Measurements from ENCODE around the gene B4GALT7.
"Not testable (repeated sequence)": the region's sequence is repeated elsewhere in the genome, so short reads cannot be mapped to it uniquely, and the experiment has no call there.

Gene B4GALT7

GRCh38 chr5:177610131-177610769 lies 10.3 kb downstream of the B4GALT7 start:
- no peak for DNase-seq

- no peak for DNase-seq
Measured at GRCh38 chr5:177610770-177611445, 11.0 kb downstream of the B4GALT7 start.

DNA sequence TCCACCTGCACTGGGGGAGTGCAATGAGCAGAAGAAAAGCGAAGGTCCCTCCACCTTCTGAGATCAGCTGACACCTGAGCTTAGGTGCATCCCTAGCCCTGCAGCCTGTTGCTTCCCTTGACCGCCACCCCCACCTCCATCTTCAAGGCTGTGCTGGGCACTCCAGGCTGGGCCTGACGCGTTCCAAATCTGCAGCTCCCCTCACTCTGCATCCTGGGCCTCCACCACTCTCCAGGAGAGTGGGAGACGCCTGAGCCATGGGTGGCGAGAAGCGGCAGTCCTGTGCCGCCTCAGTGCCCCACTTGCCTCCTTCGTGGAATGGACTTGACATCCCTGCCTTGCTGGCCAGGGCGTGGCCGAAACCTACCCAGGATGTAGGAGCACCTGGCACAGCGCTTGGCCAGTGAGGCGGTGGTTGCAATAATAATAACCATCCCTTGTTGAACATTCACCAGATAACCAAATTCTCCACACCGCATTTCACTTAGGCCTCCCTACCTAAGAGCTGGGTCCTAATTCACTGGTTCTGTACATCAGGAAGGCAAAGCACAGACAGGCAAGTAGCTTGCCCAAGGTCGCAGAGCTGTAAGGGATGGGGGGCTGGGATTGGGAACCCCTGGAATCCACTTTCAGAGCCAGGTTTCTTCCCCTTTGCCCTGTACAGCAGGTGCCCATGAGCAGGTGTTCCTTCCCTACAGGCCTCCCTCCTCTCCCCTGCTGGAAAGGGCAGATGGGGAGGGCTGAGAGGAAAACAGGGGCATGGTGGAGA lies 11.7 kb downstream of the B4GALT7 start:
- no peak for DNase-seq

DNA sequence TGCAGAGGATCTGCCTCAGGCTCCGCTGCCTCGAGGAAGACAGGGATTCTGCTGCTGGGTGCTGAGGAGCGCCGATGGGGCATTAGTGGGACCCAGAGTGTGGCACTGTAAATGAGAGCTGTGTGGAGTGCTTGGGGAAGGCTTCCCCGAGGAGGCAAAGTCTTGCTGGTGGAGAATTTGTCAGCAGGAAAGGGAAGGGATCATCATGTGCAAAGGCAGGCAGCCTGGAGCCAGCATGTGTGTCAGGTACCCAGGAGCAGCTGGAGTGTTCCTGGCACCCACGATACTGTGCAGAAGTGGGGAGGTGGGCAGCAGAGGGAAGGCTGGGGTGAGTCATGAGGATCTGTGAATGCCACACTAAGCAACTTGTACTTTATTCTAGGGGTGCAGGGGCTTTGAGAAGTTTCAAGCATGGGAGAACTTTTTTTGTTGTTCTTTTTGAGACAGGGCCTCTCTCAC lies 12.3 kb downstream of the B4GALT7 start:
- no peak for DNase-seq

DNA sequence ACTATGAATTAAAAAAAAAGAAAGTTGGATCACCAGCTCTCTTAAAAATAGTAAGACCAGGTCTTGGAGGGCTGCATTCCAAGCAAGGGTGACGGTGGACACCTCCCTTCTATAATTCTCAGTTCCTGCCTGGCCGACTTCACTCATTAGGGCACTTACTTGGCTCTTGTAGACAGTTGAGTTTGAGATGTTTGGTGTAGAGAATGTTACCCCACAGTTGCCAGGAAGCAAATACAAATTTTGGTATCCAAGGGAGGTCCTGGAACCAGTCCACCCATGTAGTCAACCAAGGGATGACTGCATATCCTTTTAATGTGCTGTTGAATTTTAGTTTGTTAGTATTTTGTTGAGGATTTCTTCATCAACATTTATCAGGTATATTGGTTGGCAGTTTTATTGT lies 20.6 kb downstream of the B4GALT7 start:
- no peak for DNase-seq

DNA sequence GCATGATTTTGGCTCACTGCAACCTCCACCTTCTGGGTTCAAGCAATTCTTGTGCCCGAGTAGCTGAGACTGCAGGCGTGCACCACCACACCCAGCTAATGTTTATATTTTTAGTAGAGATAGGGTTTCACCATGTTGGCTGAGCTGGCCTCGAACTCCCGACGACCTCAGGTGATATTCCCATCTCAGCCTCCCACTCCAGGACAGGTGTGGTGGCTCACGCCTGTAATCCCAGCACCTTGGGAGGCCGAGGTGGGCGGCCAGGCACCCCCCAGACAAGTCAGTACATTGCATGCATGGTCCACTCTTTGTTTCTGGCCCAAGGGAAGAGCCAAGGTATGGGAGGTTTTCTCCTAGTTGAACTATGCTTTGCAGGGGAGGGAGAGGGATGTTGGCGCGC lies 24.2 kb downstream of the B4GALT7 start:
- not testable (repeated sequence) for DNase-seq

- not testable (repeated sequence) for DNase-seq
Measured at GRCh38 chr5:177630186-177630585, 30.3 kb downstream of the B4GALT7 start.

GRCh38 chr5:177634912-177635311 lies 35.0 kb downstream of the B4GALT7 start:
- DNase-seq, result not testable (repeated sequence)

DNA sequence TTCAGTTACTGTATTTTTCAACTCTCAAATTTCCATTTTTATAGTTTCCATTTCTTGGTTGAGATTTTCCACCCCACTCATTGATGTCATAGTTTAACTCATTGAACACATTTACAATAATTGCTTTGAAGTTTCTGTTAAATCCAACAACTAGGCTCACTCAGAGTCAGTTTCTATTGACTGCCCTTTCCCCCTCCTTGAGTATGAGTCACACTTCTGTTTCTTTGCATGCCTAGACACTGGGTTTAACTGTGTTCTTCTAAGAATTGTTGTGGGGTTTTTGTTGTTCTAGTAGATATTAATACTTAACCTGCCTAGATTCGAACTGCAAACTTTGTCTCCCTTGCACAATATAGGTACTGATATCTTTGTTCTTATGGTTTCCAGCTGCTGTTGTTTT lies 45.5 kb downstream of the B4GALT7 start:
- not testable (repeated sequence) for DNase-seq

DNA sequence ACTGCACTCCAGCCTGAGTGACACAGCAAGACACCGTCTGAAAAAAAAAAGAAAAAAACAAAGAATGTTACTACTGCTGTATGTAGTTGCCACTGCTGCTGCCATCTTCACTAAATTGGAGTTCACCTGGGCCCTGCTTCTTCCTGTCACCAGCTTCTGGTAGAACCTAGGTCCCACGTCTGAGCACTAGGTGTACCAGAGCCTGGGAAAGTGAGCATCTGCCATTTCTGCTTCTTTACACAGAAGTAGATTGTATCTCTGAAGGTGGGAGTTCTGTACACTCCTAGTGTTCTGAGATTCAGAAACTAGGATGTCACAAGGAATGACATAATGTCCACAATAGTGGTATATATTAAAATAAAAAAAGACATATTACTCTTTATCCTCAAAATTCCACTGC lies 51.3 kb downstream of the B4GALT7 start:
- DNase-seq, result not testable (repeated sequence)

DNA sequence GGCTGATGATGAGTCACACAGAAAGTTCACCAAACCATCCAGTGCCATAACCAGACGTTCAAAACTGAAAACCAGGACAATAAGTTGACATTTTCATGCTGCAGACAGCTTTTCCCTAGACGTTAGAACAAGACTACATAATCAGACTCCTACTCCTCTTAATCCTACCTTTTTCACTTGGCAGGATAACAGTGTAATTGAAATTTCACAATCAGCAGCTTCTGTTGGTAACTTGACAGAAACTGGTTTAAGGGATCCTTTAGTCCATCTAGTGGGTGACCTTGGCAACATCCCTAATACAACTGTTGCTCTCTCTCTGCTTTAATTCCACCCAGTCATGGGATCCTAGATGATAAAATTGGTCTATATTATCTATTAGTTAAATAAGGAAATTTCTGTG lies 57.9 kb downstream of the B4GALT7 start:
- DNase-seq, result not testable (repeated sequence)

DNA sequence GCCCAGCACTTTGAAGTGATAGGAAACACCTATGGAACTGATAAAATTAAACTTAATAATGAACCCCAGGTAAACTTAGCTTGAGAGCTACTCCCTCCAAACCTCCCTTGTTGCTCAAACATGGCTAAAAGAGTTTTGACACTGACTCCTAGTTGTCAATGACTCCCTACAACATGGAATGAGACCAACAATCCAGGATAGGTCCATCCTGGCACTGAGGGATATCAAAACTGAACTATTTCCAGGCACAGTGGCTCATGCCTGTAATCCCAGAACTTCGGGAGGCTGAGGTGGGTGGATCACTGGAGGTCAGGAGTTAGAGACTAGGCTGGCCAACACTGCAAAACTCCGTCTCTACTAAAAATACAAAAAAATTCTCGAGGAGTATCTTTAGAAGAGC lies 58.6 kb downstream of the B4GALT7 start:
- DNase-seq, result not testable (repeated sequence)
